Esophagus muscularis mucosa (tissue), 3 donors: ENCODE measurements around the gene TRPM3.

ENCODE experiments used
- POLR2AphosphoS5 ChIP-seq, 2 donors: sonication (generic); formaldehyde crosslinking; IDR thresholded peaks; one replicate each; pipeline ENCODE4 v1.6.1; 2017; ENCODE audit warnings: antibody characterized with exemption in 2 of 2
- TF ChIP-seq, protein P1 (sequence below), 3 experiments: fragments of 200-600 bp in 2 of 3; fragments of 450-650 bp in 1 of 3; sonication (generic) in 2 of 3; IDR thresholded peaks; one replicate each; pipeline ENCODE4 v1.5.1; 2017 to 2019; ENCODE audit warnings: antibody characterized with exemption in 3 of 3, mild to moderate bottlenecking in 2 of 3, moderate library complexity in 1 of 3

GRCh38 chr9:70673844-70674243 lies 447.6 kb downstream of the TRPM3 start:
- TF ChIP-seq, protein P1, sequence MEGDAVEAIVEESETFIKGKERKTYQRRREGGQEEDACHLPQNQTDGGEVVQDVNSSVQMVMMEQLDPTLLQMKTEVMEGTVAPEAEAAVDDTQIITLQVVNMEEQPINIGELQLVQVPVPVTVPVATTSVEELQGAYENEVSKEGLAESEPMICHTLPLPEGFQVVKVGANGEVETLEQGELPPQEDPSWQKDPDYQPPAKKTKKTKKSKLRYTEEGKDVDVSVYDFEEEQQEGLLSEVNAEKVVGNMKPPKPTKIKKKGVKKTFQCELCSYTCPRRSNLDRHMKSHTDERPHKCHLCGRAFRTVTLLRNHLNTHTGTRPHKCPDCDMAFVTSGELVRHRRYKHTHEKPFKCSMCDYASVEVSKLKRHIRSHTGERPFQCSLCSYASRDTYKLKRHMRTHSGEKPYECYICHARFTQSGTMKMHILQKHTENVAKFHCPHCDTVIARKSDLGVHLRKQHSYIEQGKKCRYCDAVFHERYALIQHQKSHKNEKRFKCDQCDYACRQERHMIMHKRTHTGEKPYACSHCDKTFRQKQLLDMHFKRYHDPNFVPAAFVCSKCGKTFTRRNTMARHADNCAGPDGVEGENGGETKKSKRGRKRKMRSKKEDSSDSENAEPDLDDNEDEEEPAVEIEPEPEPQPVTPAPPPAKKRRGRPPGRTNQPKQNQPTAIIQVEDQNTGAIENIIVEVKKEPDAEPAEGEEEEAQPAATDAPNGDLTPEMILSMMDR (IDR thresholded peaks at IDR 0.05), result no peak
- TF ChIP-seq POLR2AphosphoS5 (IDR thresholded peaks at IDR 0.05), result no peak
